Activated B cell treated with CpG ODN at 0.5 μM for 24 hours (primary cell): ENCODE results near the gene LRRFIP2. TPM values are rescaled to one million over a fixed set of nuclear protein-coding genes. Genes with fewer than 3 reads are reported as not detected.

Experiments used
- ATAC-seq: fragments of 200-7000 bp; cut with Tn5 transposase; one replicate; pipeline ENCODE4 v1.10.0; 2021; ENCODE audit warnings: low read depth, mild to moderate bottlenecking, moderate library complexity
- CTCF ChIA-PET: fragments of 350-600 bp; sonication (Branson Sonifier 250); formaldehyde crosslinking; loops from one replicate; lab custom pipeline; 2021; ENCODE audit warnings: antibody characterized with exemption; lab: Charles Lee
- POLR2A ChIA-PET: fragments of 350-600 bp; sonication (Branson Sonifier 250); formaldehyde crosslinking; loops from one replicate; lab custom pipeline; 2021; ENCODE audit warnings: antibody characterized with exemption; lab: Charles Lee
- DNase-seq: peaks from one replicate; pipeline ENCODE4 v3.0.0; 2022
- H3K27ac Mint-ChIP-seq: one replicate; pipeline ENCODE4 v1.8.0; 2020; ENCODE audit warnings: mixed read lengths
- H3K27me3 Mint-ChIP-seq: one replicate; pipeline ENCODE4 v1.8.0; 2021; ENCODE audit warnings: mixed read lengths
- H3K36me3 Mint-ChIP-seq: one replicate; pipeline ENCODE4 v1.8.0; 2021; ENCODE audit warnings: low read depth, mixed read lengths
- H3K4me1 Mint-ChIP-seq: one replicate; pipeline ENCODE4 v1.8.0; 2021; ENCODE audit warnings: mixed read lengths
- H3K4me3 Mint-ChIP-seq: one replicate; pipeline ENCODE4 v1.8.0; 2020; ENCODE audit warnings: mild to moderate bottlenecking, mixed read lengths
- H3K9me3 Mint-ChIP-seq: one replicate; pipeline ENCODE4 v1.8.0; 2020; ENCODE audit warnings: mixed read lengths
- intact Hi-C: fragments of 100-400 bp; cut with micrococcal nuclease; formaldehyde crosslinking; loops from one replicate; pipeline ENCODE4 v1.15.1; 2024
- total RNA-seq: library from RNA; stranded (reverse); gene quantifications from 2 replicates; pipeline ENCODE4 v1.2.3, GENCODE V29; 2022
- TF ChIP-seq, protein P1 (sequence below): fragments of 200-600 bp; IDR thresholded peaks from one replicate; pipeline ENCODE4 v1.8.0; 2022; ENCODE audit warnings: antibody characterized with exemption, mild to moderate bottlenecking

LRRFIP2 gene
- total RNA-seq, 1 donor from 2014 or later: 33.9 TPM

DNA sequence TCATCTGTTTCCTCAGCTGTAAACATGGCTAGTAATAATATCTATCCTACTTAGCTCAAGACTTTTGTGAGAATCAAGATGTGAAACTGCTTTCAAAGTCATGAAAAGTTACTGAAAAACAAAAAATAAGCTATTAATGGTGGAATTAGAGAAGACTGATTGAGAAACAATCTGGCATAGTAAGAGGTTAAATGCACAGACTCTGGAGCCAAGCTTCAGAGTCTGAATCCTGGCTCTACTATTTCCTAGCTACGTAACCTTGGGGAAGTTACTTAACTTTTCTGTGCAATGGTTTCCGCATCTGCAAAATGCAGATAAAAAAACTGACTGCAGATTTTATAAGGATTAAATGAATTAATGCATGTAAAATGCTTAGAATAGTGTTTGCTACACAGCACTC, 28.8 kb downstream of the LRRFIP2 start:
- Mint-ChIP-seq H3K27me3 (no peaks in the 10 kb centered on the region), H3K4me1 (peaks cover 35% of the 10 kb centered on the region), H3K9me3 (no peaks in the 10 kb centered on the region), H3K36me3 (peaks cover 51% of the 10 kb centered on the region), H3K27ac (no peak overlapping the region), H3K4me3 (no peak overlapping the region)
- DNase-seq: no peak
- CTCF ChIA-PET: no interaction called here
- intact Hi-C loops: no loop called here
- TF ChIP-seq, protein P1, sequence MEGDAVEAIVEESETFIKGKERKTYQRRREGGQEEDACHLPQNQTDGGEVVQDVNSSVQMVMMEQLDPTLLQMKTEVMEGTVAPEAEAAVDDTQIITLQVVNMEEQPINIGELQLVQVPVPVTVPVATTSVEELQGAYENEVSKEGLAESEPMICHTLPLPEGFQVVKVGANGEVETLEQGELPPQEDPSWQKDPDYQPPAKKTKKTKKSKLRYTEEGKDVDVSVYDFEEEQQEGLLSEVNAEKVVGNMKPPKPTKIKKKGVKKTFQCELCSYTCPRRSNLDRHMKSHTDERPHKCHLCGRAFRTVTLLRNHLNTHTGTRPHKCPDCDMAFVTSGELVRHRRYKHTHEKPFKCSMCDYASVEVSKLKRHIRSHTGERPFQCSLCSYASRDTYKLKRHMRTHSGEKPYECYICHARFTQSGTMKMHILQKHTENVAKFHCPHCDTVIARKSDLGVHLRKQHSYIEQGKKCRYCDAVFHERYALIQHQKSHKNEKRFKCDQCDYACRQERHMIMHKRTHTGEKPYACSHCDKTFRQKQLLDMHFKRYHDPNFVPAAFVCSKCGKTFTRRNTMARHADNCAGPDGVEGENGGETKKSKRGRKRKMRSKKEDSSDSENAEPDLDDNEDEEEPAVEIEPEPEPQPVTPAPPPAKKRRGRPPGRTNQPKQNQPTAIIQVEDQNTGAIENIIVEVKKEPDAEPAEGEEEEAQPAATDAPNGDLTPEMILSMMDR: no peak
- no peak for ATAC-seq
- POLR2A ChIA-PET: no interaction called here

- POLR2A ChIA-PET: interaction anchor here (0.6 kb wide), 1 partner anchor 130 kb away, joined by 6 read pairs; no protein-coding TSS in a partner anchor
- peaks cover 35% of the 10 kb centered on the region for H3K4me1 Mint-ChIP-seq
- no peaks in the 10 kb centered on the region for H3K27me3 Mint-ChIP-seq
- no peak overlapping the region for H3K27ac Mint-ChIP-seq
- CTCF ChIA-PET: no interaction called here
- DNase-seq (no peak), ATAC-seq (no peak)
- intact Hi-C loops: no loop called here
- TF ChIP-seq, protein P1: no peak
- no peaks in the 10 kb centered on the region for H3K9me3 Mint-ChIP-seq
- H3K36me3 Mint-ChIP-seq: peaks cover 49% of the 10 kb centered on the region
- H3K4me3 Mint-ChIP-seq: no peak overlapping the region
Measured at GRCh38 chr3:37144806-37145205, 29.6 kb downstream of the LRRFIP2 start.

GRCh38 chr3:37143821-37144220, 30.6 kb downstream of the LRRFIP2 start:
- ChIA-PET POLR2A (no interaction called here), CTCF (no interaction called here)
- TF ChIP-seq, protein P1: no peak
- Mint-ChIP-seq H3K9me3 (no peaks in the 10 kb centered on the region), H3K27ac (no peak overlapping the region), H3K27me3 (no peaks in the 10 kb centered on the region), H3K4me3 (no peak overlapping the region), H3K4me1 (peaks cover 35% of the 10 kb centered on the region), H3K36me3 (peaks cover 48% of the 10 kb centered on the region)
- intact Hi-C loops: no loop called here
- DNase-seq (no peak), ATAC-seq (no peak)

GRCh38 chr3:37141676-37142075, 32.7 kb downstream of the LRRFIP2 start:
- Mint-ChIP-seq H3K9me3 (no peaks in the 10 kb centered on the region), H3K27ac (no peak overlapping the region), H3K36me3 (peaks cover 29% of the 10 kb centered on the region), H3K27me3 (no peaks in the 10 kb centered on the region), H3K4me1 (peaks cover 20% of the 10 kb centered on the region), H3K4me3 (no peak overlapping the region)
- DNase-seq: no peak
- ChIA-PET POLR2A (interaction anchor here (0.7 kb wide), 1 partner anchor 457 kb away, joined by 10 read pairs; no protein-coding TSS in a partner anchor), CTCF (no interaction called here)
- intact Hi-C loops: no loop called here
- TF ChIP-seq, protein P1: no peak
- no peak for ATAC-seq

GRCh38 chr3:37140899-37141541, 33.4 kb downstream of the LRRFIP2 start:
- intact Hi-C loops: no loop called here

More at GRCh38 chr3:37140899-37141541, 33.4 kb downstream of the LRRFIP2 start:
- H3K4me3 Mint-ChIP-seq: no peak overlapping the region
- H3K36me3 Mint-ChIP-seq: peaks cover 23% of the 10 kb centered on the region
- ChIA-PET CTCF (no interaction called here), POLR2A (interaction anchor here (0.6 to 0.7 kb wide), 2 partner anchors 257 to 457 kb away, joined by 3 to 10 read pairs; no protein-coding TSS in a partner anchor)
- peaks cover 14% of the 10 kb centered on the region for H3K4me1 Mint-ChIP-seq
- H3K27ac Mint-ChIP-seq: no peak overlapping the region
- DNase-seq (no peak), ATAC-seq (no peak)
- H3K27me3 Mint-ChIP-seq: no peaks in the 10 kb centered on the region
- H3K9me3 Mint-ChIP-seq: no peaks in the 10 kb centered on the region
- TF ChIP-seq, protein P1: no peak
